Karpas-422 (cell line): ENCODE data around the gene RAB40B. TPM values are rescaled to one million over a fixed set of nuclear protein-coding genes. Genes with fewer than 3 reads are reported as not detected.

Experiments used
- DNase-seq: peaks from one replicate; pipeline ENCODE4 v3.0.0-alpha.2; 2015
- H2AFZ ChIP-seq: fragments of 200-600 bp; sonication (generic); 2 replicates; pipeline ENCODE4 v1.6.1; 2014; ENCODE audit warnings: antibody characterized with exemption, low read length, mixed read lengths
- H3K27ac ChIP-seq: fragments of 200-600 bp; sonication (generic); 2 replicates; pipeline ENCODE4 v1.5.1; 2014; ENCODE audit warnings: mild to moderate bottlenecking, low read length, moderate library complexity
- H3K27me3 ChIP-seq: fragments of 200-600 bp; sonication (generic); 2 replicates; pipeline ENCODE4 v1.6.1; 2014; ENCODE audit warnings: low read length, mixed read lengths
- H3K36me3 ChIP-seq: fragments of 200-600 bp; sonication (generic); 2 replicates; pipeline ENCODE4 v1.6.1; 2014; ENCODE audit warnings: low read length, mixed read lengths; ENCODE audit not compliant: insufficient read depth
- H3K4me1 ChIP-seq: fragments of 200-600 bp; sonication (generic); 2 replicates; pipeline ENCODE4 v1.6.1; 2014; ENCODE audit warnings: mild to moderate bottlenecking, low read length, mixed read lengths
- H3K4me2 ChIP-seq: fragments of 200-600 bp; sonication (generic); 2 replicates; pipeline ENCODE4 v1.6.1; 2014; ENCODE audit warnings: low read length, low read depth, mild to moderate bottlenecking; ENCODE audit not compliant: poor library complexity, severe bottlenecking
- H3K4me3 ChIP-seq: fragments of 200-600 bp; sonication (generic); 2 replicates; pipeline ENCODE4 v1.5.1; 2014; ENCODE audit warnings: mild to moderate bottlenecking, antibody characterized with exemption, low read length, mixed read lengths
- H3K79me2 ChIP-seq: fragments of 200-600 bp; sonication (generic); 2 replicates; pipeline ENCODE4 v1.6.1; 2014; ENCODE audit warnings: mild to moderate bottlenecking, low read length, mixed read lengths
- H3K9ac ChIP-seq: fragments of 200-600 bp; sonication (generic); 2 replicates; pipeline ENCODE4 v1.6.0; 2014; ENCODE audit warnings: low read length
- H3K9me2 ChIP-seq: fragments of 200-600 bp; sonication (generic), shearing (Covaris generic); replicated peaks from 2 replicates; pipeline ENCODE4 v1.6.0; 2014; ENCODE audit warnings: mild to moderate bottlenecking, low read length, moderate library complexity; ENCODE audit not compliant: insufficient read depth
- H3K9me3 ChIP-seq: fragments of 300-700, 200-600 bp; sonication (generic); 2 replicates; pipeline ENCODE4 v1.6.1; 2014; ENCODE audit warnings: low read length, mixed read lengths
- H4K20me1 ChIP-seq: fragments of 200-600 bp; sonication (generic); 2 replicates; pipeline ENCODE4 v1.6.1; 2014; ENCODE audit warnings: mild to moderate bottlenecking, antibody characterized with exemption, low read length, low read depth; ENCODE audit not compliant: insufficient read depth
- total RNA-seq: library from RNA; depleted of rRNA; stranded (reverse); fragments of >200 nt; shearing (Covaris generic); gene quantifications from 2 replicates; pipeline ENCODE4 v1.2.3, GENCODE V29; 2014; ENCODE audit warnings: low replicate concordance

RAB40B gene
- total RNA-seq, 1 experiment from 2014 or later = 1.7 TPM

- no peak overlapping the region for H2AFZ ChIP-seq
- H3K79me2 ChIP-seq = no peaks in the 10 kb centered on the region
- H3K9me3 ChIP-seq = no peaks in the 10 kb centered on the region; the same call in 1 of the 2 replicates
- no peak for DNase-seq
- no peaks in the 10 kb centered on the region for H3K9me2 ChIP-seq
- H3K27ac ChIP-seq = no peak overlapping the region
- H3K4me2 ChIP-seq = no peak overlapping the region
- H4K20me1 ChIP-seq = no peaks in the 10 kb centered on the region
- H3K36me3 ChIP-seq = no peaks in the 10 kb centered on the region
- no peaks in the 10 kb centered on the region for H3K4me1 ChIP-seq
- no peaks in the 10 kb centered on the region for H3K27me3 ChIP-seq
- no peak overlapping the region for H3K9ac ChIP-seq
- no peak overlapping the region for H3K4me3 ChIP-seq
These were observed 35.7 kb downstream of the RAB40B start for GRCh38 chr17:82662711-82663261.

- Histone ChIP-seq H3K27me3 (no peaks in the 10 kb centered on the region), H3K4me3 (no peak overlapping the region), H3K9me3 (no peaks in the 10 kb centered on the region; the same call in 1 of the 2 replicates), H4K20me1 (no peaks in the 10 kb centered on the region), H3K4me1 (no peaks in the 10 kb centered on the region), H3K9me2 (no peaks in the 10 kb centered on the region), H3K4me2 (no peak overlapping the region), H3K9ac (no peak overlapping the region), H2AFZ (no peak overlapping the region), H3K27ac (no peak overlapping the region), H3K79me2 (no peaks in the 10 kb centered on the region), H3K36me3 (no peaks in the 10 kb centered on the region)
- no peak for DNase-seq
These were observed 36.5 kb downstream of the RAB40B start for GRCh38 chr17:82661717-82662683.

GRCh38 chr17:82659886-82660285 is 38.6 kb downstream of the RAB40B start:
- Histone ChIP-seq H3K4me1 (no peaks in the 10 kb centered on the region), H4K20me1 (no peaks in the 10 kb centered on the region), H2AFZ (no peak overlapping the region), H3K27ac (no peak overlapping the region), H3K79me2 (no peaks in the 10 kb centered on the region), H3K36me3 (no peaks in the 10 kb centered on the region), H3K4me3 (no peak overlapping the region), H3K27me3 (no peaks in the 10 kb centered on the region), H3K4me2 (no peak overlapping the region), H3K9me2 (no peaks in the 10 kb centered on the region), H3K9ac (no peak overlapping the region), H3K9me3 (no peaks in the 10 kb centered on the region; the same call in 1 of the 2 replicates)
- no peak for DNase-seq

- no peaks in the 10 kb centered on the region for H3K4me1 ChIP-seq
- no peaks in the 10 kb centered on the region for H3K79me2 ChIP-seq
- no peak for DNase-seq
- H3K36me3 ChIP-seq = no peaks in the 10 kb centered on the region
- no peak overlapping the region for H3K27ac ChIP-seq
- H3K4me3 ChIP-seq = no peak overlapping the region
- no peak overlapping the region for H3K4me2 ChIP-seq
- H3K27me3 ChIP-seq = no peaks in the 10 kb centered on the region
- no peaks in the 10 kb centered on the region; the same call in 1 of the 2 replicates for H3K9me3 ChIP-seq
- H3K9ac ChIP-seq = no peak overlapping the region
- no peak overlapping the region for H2AFZ ChIP-seq
- no peaks in the 10 kb centered on the region for H4K20me1 ChIP-seq
- no peaks in the 10 kb centered on the region for H3K9me2 ChIP-seq
These were observed 39.6 kb downstream of the RAB40B start for GRCh38 chr17:82658796-82659452.

DNA sequence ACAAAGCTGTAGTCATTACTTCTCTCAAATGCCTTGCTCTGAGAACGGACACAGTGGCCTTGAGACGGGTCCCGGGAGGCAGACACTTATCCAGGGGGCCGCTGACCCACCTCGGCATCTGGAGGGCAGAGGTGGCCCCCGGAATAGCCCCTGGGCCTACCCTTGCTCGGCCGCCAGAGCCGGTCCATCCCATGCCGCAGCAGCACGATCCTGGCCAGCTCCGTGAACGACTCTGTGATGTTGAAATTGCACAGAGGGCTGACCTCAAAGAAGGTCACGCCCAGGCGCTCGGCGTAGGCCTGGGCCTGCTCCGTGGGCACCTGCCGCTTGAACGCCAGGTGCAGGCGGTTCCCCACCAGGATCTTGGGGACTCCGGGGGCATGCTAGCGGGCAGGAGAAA is 40.2 kb downstream of the RAB40B start:
- no peak overlapping the region for H3K4me2 ChIP-seq
- no peaks in the 10 kb centered on the region for H3K4me1 ChIP-seq
- H3K27me3 ChIP-seq = no peaks in the 10 kb centered on the region
- no peak overlapping the region for H2AFZ ChIP-seq
- H3K27ac ChIP-seq = no peak overlapping the region
- H3K9me2 ChIP-seq = no peaks in the 10 kb centered on the region
- no peaks in the 10 kb centered on the region; the same call in 1 of the 2 replicates for H3K9me3 ChIP-seq
- no peaks in the 10 kb centered on the region for H4K20me1 ChIP-seq
- no peak overlapping the region for H3K4me3 ChIP-seq
- no peak for DNase-seq
- no peaks in the 10 kb centered on the region for H3K36me3 ChIP-seq
- H3K9ac ChIP-seq = no peak overlapping the region
- no peaks in the 10 kb centered on the region for H3K79me2 ChIP-seq

- no peaks in the 10 kb centered on the region for H4K20me1 ChIP-seq
- H3K9ac ChIP-seq = no peak overlapping the region
- H2AFZ ChIP-seq = no peak overlapping the region
- H3K27ac ChIP-seq = no peak overlapping the region
- H3K9me3 ChIP-seq = no peaks in the 10 kb centered on the region; the same call in 1 of the 2 replicates
- H3K4me1 ChIP-seq = no peaks in the 10 kb centered on the region
- no peak overlapping the region for H3K4me3 ChIP-seq
- no peak for DNase-seq
- H3K27me3 ChIP-seq = no peaks in the 10 kb centered on the region
- H3K36me3 ChIP-seq = no peaks in the 10 kb centered on the region
- no peaks in the 10 kb centered on the region for H3K79me2 ChIP-seq
- H3K4me2 ChIP-seq = no peak overlapping the region
- no peaks in the 10 kb centered on the region for H3K9me2 ChIP-seq
These were observed 40.6 kb downstream of the RAB40B start for GRCh38 chr17:82657926-82658325.

- no peaks in the 10 kb centered on the region for H3K4me1 ChIP-seq
- H3K79me2 ChIP-seq = no peaks in the 10 kb centered on the region
- H3K36me3 ChIP-seq = no peaks in the 10 kb centered on the region
- H3K9me3 ChIP-seq = no peaks in the 10 kb centered on the region; the same call in 1 of the 2 replicates
- H3K4me3 ChIP-seq = no peak overlapping the region
- no peak overlapping the region for H2AFZ ChIP-seq
- no peak overlapping the region for H3K9ac ChIP-seq
- no peak overlapping the region for H3K27ac ChIP-seq
- no peaks in the 10 kb centered on the region for H4K20me1 ChIP-seq
- DNase-seq = no peak
- H3K4me2 ChIP-seq = no peak overlapping the region
- no peaks in the 10 kb centered on the region for H3K9me2 ChIP-seq
- no peaks in the 10 kb centered on the region for H3K27me3 ChIP-seq
These were observed 42.2 kb downstream of the RAB40B start for GRCh38 chr17:82656266-82656665.

DNA sequence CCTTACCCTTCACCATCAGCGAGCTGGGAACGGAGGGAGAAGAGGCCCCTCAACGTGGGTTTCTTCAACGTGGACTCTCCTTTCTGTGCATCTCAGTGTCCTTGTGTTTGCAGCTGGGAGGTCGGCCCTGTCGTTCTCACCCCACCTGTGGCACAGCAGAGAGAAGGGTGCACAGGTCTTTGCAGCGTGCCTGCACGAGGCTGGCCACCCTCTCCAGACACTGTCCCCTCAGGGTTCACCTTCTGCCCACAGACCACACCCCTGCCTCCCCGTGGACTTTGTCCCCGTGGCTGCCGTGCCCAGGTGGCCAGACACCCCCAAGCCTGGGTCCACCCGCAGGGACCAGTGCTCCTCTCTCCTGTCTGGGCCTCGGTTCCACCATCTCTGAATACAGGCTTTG is 43.0 kb downstream of the RAB40B start:
- H3K4me3 ChIP-seq = no peak overlapping the region
- H3K27ac ChIP-seq = no peak overlapping the region
- no peaks in the 10 kb centered on the region for H3K36me3 ChIP-seq
- no peaks in the 10 kb centered on the region; the same call in 1 of the 2 replicates for H3K9me3 ChIP-seq
- H3K9me2 ChIP-seq = no peaks in the 10 kb centered on the region
- H4K20me1 ChIP-seq = no peaks in the 10 kb centered on the region
- DNase-seq = no peak
- H3K9ac ChIP-seq = no peak overlapping the region
- H3K79me2 ChIP-seq = no peaks in the 10 kb centered on the region
- no peak overlapping the region for H3K4me2 ChIP-seq
- no peak overlapping the region for H2AFZ ChIP-seq
- no peaks in the 10 kb centered on the region for H3K4me1 ChIP-seq
- no peaks in the 10 kb centered on the region for H3K27me3 ChIP-seq
